Hepatic stellate cell (primary cell): ENCODE data around the gene PROSER3.
"Not testable (repeated sequence)": the region's sequence is repeated elsewhere in the genome, so short reads cannot be mapped to it uniquely, and the experiment has no call there.

Experiments
- DNase-seq: peaks from one replicate; pipeline ENCODE4 v3.0.0; 2011; ENCODE audit warnings: low spot score

Gene PROSER3

GRCh38 chr19:35791814-35792279 lies 33.9 kb downstream of the PROSER3 start:
- no peak for DNase-seq

GRCh38 chr19:35792312-35792711 lies 34.3 kb downstream of the PROSER3 start:
- no peak for DNase-seq

- DNase-seq: no peak
These were observed 34.9 kb downstream of the PROSER3 start for GRCh38 chr19:35792888-35793287.

GRCh38 chr19:35793381-35794165 lies 35.6 kb downstream of the PROSER3 start:
- peak; percentile 95 for DNase-seq

- DNase-seq: not testable (repeated sequence)
These were observed 37.6 kb downstream of the PROSER3 start for GRCh38 chr19:35795564-35795963.

GRCh38 chr19:35796645-35797542 lies 38.9 kb downstream of the PROSER3 start:
- no peak for DNase-seq

GRCh38 chr19:35797663-35798062 lies 39.7 kb downstream of the PROSER3 start:
- DNase-seq: no peak

- DNase-seq: no peak
These were observed 43.9 kb downstream of the PROSER3 start for GRCh38 chr19:35801828-35802227.

GRCh38 chr19:35805526-35806102 lies 47.6 kb downstream of the PROSER3 start:
- DNase-seq: no peak

- no peak for DNase-seq
These were observed 48.6 kb downstream of the PROSER3 start for GRCh38 chr19:35806597-35806996.

- no peak for DNase-seq
These were observed 49.7 kb downstream of the PROSER3 start for GRCh38 chr19:35807633-35808032.

GRCh38 chr19:35811317-35812219 lies 53.6 kb downstream of the PROSER3 start:
- no peak for DNase-seq

- DNase-seq: no peak
These were observed 54.5 kb downstream of the PROSER3 start, which contains the start of gene PRODH2 for GRCh38 chr19:35812220-35813042. TSS of gene PRODH2 (minus strand) at chr19:35812845. CDS start at chr19:35812805, 40 bp downstream.

- no peak for DNase-seq
These were observed 55.3 kb downstream of the PROSER3 start for GRCh38 chr19:35813043-35813890.

GRCh38 chr19:35816262-35816661 lies 58.3 kb downstream of the PROSER3 start:
- no peak for DNase-seq

GRCh38 chr19:35816846-35817245 lies 58.9 kb downstream of the PROSER3 start:
- DNase-seq: no peak

GRCh38 chr19:35818445-35818844 lies 60.5 kb downstream of the PROSER3 start:
- no peak for DNase-seq
